ENCODE results near the gene PCYT2.

Gene PCYT2

DNA sequence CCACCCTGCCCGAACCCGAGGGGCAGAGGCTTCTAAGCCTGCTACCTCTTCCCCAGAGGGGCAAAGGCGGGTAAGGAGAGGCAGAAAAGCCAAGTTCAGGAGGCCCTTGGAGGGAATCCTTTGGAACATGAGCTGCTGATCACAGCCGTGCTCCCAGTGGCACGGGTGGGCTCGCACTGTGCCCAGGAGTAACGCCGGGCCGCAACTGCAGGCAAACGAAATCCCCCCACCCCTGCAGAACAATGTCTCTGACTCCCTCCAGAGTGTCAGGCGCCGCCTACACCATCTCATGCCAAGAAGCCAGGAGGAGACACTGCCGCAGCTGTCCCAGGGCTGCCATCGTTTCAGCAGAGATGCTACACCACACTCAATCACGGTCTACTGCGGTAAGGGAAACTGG lies 59.8 kb downstream of the PCYT2 start:
- H3K9me3 ChIP-seq (ENCODE audit: control insufficient read depth, insufficient read depth, low read depth, low read length) = no peaks in the 10 kb centered on the region
- ChIA-PET POLR2A (interaction anchor here (1.7 kb wide), 1 partner anchor 10 kb away, joined by 5 read pairs; no protein-coding TSS in a partner anchor), CTCF (interaction anchor here (0.7 to 1.1 kb wide), 2 partner anchors 199 to 229 kb away, joined by 4 read pairs; no protein-coding TSS in a partner anchor)
- H3K36me3 ChIP-seq (ENCODE audit: control insufficient read depth in 2 of 2, insufficient read depth in 1 of 2, low read length in 2 of 2) = peaks cover 75 to 86% of the 10 kb centered on the region in 2 experiments
- peak overlapping the region; percentile 31; the same call in 1 of the 2 replicates for H3K27ac ChIP-seq (ENCODE audit: extremely low read depth, low read depth, low read length)
- no peak overlapping the region for H3K4me3 ChIP-seq (ENCODE audit: low read depth, low read length)
- no peaks in the 10 kb centered on the region for H3K4me1 ChIP-seq (ENCODE audit: control insufficient read depth, insufficient read depth, low read length)
- no peak for TF ChIP-seq ZFP69B (tag by site-specific recombination; IDR thresholded peaks at IDR 0.05)

Measured in HEK293 (cell line).